ENCODE data around the gene ATAD5.
"Not testable (repeated sequence)": the region's sequence is repeated elsewhere in the genome, so short reads cannot be mapped to it uniquely, and the experiment has no call there.

ATAD5 gene

DNA sequence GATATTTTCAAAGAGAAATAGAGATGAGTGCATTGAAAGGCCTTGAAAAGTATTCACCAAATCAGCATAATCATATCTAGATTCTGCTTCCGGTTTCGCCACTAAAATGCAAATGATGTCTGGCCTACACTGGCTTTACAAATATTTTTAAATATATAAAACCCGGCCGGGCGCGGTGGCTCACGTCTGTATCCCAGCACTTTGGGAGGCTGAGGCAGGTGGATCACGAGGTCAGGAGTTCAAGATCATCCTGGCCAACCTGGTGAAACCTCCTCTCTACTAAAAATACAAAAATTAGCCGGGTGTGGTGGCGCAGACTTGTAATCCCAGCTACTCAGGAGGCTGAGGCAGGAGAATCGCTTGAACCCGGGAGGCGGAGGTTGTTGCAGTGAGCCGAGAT, 8.8 kb upstream of the ATAD5 start:
- not testable (repeated sequence) for DNase-seq (ENCODE audit: low spot score)

DNA sequence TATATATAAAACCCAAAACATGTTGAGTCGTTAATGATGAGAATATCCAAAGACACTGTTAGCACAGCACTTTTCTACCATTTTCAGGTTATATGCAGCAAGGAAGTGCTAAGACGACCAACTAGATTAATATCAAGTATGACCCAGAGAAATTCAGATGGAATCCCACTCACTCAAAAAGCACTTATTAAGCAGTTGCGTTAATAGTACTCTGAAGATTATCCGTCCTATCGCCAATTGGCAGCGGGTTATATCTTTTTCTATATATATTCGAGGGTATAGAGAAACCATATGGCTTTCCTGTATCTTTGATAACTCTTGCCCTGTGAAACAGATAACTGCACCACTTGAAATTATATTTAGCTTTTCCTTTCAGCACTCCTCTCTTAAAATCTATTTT, 8.3 kb upstream of the ATAD5 start:
- no peak for DNase-seq (ENCODE audit: low spot score)

DNA sequence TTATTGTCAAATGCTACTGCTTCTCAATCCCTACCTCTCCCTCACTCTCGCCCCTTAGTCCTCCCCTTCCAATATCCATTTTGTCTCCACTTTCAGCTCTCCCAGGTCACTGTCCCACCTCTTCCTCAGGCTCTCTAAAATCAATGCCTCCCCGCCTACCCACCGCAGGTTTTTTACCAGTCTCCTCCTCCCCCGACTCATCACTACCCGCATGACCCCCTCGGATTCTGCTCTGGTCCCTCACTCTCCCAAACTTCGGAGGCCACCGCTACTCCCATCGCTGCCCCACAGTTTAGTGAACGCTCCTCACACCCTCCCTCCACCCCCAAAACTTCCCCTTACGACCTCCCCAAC, 7.8 kb upstream of the ATAD5 start:
- peak; percentile 55 for DNase-seq (ENCODE audit: low spot score)

DNA sequence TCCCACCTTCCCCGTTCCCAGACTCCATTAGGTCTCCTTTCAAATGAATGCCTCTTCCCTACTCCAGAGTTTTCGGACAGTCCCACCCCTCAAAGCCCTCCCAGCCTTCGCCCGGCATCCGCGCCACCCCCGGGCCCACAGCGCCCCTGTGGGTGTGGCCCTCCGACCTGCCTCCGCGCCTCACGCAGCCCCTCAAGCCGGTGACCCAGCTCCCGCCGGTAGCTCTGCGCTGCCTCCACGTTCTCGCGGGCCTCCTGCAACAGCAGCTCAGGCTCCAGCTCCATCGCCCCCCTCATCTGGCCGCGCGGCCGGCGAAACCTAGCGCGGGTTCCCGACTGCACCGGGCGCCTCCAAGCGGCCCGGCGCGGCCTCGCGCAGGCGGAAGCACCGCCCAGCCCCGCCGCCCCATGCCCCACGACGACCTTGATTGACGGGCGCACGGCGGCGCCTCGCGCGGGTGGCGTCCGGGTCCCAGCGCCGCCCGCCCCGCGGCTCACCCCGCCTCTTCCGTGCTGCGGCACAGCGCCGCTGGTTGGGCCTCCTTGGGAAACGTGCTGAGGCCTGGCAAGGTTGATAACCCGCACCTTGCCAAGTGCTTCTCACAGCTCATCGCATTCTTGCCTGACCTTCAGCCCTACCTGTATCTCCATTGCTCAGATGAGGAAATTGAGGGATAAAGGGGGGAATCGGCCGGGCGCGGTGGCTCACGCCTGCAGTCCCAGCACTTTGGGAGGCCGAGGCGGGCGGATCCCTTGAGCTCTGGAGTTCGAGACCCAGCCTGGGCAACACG, 7.2 kb upstream of the ATAD5 start, which contains the start of gene CRLF3:
Gene CRLF3, minus strand, starts transcription at position 337 of the 790 bp plus-strand sequence. Its CDS starts 41 bp downstream, at position 296.
- DNase-seq (ENCODE audit: low spot score) = peak; percentile 98

DNA sequence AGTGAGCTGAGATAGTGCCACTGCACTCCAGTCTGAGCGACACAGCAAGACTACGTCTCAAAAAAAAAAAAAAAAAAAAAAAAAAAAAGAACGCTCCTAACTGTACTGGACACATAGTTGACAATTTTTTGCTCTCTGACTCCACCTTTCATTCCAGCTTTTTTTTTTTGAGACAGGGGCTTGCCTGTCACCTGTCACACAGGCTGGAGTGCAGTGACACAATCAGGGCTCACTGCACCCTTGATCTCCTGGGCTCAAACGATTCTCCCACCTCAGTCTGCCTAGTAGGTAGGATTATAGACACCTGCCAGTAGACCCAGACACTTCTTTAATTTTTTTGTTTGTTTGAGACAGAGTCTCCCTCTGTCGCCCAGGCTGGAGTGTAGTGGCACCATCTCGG, 4.7 kb upstream of the ATAD5 start:
- DNase-seq (ENCODE audit: low spot score) = no peak

DNA sequence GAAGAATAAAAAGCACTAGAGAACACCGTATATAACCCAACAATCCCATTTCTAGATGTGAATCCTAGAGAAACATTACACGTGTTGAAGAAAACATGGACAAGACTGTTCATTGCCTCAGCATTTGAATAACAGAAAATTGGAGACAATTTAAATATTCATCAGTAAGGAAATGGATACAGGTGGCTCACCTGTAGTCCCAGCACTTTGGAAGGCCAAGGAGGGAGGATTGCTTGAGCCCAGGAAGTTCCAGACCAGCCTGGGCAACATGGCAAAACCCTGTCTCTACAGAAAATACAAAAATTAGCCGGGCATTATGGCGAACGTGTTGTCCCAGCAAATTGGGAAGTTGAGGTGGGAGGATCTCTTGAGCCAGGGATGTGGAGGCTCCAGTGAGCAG, 2.7 kb upstream of the ATAD5 start:
- no peak for DNase-seq (ENCODE audit: low spot score)

DNA sequence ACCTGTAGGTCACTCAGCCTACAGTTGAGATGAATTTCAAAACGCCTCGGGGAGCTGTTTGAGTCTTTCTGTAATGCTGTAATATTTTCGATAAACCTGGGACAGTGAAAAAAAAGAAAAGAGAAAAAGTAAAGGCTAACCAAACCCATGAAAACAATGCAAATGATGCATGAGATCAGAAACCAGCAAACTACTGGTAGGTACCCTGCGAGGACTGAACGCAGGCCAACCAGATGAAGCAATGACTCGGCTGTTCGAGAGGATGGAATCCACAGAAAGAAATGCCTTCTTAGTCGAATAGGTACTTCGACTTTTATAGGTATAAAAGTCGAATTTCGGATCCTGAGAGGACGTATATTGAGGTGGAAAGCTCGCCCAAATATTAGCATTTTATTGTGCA, 509 bp upstream of the ATAD5 start:
- no peak for DNase-seq (ENCODE audit: low spot score)

DNA sequence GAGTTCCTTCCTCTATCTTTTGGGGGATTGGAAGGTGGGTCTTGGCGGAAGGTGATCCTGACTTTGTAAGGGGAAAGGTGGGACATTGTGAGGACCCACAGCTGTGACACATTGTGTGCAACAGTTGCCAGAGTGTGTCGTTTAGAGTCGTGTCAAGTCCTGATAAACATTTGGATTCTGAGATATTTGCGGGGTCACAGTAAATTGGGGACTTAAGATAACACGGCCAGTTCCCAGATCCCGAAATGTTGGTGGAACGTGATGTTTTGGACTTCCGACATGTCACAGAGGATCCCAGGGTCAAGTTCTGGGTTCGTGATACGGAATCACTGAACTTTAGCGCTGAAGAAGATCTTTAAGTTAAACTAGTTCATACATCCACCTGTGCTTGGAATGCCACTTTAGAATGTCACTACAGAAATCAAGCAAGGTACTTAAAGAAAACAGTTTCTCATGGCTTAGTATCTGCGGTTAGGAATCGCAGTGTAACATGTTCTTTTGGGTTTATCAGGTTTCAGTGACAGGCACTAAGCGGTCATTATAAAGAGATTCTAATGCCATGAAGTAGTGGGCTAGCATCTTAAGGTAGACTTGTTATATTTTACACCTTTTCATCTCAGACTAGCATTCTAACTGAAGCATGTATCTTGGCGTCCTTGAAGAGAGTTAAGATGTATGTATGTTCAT, 815 bp downstream of the ATAD5 start:
- DNase-seq (ENCODE audit: low spot score) = no peak

DNA sequence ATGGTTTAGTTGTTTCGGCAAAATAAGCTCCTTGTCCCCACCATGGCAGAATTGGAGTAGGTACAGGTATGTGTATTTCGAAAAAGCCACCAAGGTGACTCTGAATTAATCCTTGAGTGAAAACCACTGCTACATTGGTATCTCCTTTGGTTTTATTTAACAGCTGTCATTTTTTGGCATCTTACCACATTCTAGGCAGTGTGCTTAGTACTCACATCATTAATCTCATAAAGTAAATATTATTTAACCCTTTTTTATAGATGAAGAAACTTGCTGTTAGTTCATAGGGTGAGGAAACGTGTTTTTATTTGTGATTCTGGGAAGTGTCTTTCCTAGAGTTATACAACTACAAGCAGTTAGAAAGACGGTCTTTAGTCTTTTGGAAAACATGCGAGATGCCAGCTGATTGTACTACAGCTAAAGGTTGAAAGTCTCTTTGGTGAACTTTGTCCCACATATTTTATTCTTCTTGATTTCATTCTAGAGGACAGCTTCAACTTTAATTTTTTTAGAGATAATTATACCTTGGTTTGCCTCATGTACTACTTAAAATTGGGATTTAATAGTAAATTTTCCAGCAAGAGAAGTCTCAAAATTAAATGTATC, 6.5 kb downstream of the ATAD5 start:
- no peak for DNase-seq (ENCODE audit: low spot score)

DNA sequence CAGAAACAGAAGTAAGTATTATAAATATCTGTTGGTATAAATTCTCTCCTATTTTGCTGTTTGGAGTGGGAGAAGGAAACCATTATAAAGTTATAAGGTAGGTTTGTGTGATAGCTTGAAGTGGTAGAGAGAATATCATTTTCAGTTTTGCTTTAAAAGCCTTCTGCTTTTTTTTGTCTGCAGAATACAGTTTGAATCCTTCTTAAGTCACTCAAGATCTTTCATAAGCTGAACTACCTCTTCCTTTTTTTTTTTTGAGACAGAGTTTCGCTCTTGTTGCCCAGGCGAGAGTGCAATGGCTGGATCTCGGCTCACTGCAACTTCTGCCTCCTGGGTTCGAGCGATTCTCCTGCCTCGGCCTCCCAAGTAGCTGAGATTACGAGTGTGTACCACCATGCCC, 9.0 kb downstream of the ATAD5 start:
- no peak for DNase-seq (ENCODE audit: low spot score)

DNA sequence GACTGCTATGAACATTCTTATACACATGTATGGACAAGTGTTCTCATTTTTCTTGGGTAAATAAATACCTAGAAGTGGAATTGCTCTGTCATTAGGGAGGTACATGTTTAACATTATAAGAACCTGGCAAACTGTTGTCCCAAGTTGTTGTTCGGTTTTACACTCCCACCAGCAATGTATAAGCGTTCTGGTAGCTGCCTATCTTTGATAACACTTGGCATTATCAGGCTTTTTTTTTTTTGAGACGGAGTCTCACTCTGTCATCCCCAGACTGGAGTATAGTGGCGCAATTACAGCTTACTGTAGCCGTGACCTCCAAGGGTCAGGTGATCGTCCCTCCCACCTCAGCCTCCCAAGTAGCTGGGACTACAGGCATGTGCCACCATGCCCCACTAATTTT, 16.3 kb downstream of the ATAD5 start:
- no peak for DNase-seq (ENCODE audit: low spot score)

DNA sequence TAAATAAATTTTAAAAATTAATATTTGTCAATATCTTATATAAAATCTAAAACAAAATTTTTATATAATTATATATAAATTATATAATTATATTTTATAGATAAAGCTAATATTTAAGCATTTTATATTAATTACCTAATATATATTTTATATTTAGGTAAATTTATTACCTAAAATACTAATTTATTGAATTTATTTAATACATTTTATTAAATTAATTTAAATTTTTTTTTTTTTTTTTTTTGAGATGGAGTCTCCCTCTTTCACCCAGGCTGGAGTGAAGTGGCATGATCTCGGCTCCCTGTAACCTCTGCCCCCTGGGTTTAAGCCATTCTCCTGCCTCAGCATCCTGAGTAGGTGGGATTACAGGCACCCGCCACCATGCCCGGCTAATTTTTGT, 22.4 kb downstream of the ATAD5 start:
- DNase-seq (ENCODE audit: low spot score) = no peak

DNA sequence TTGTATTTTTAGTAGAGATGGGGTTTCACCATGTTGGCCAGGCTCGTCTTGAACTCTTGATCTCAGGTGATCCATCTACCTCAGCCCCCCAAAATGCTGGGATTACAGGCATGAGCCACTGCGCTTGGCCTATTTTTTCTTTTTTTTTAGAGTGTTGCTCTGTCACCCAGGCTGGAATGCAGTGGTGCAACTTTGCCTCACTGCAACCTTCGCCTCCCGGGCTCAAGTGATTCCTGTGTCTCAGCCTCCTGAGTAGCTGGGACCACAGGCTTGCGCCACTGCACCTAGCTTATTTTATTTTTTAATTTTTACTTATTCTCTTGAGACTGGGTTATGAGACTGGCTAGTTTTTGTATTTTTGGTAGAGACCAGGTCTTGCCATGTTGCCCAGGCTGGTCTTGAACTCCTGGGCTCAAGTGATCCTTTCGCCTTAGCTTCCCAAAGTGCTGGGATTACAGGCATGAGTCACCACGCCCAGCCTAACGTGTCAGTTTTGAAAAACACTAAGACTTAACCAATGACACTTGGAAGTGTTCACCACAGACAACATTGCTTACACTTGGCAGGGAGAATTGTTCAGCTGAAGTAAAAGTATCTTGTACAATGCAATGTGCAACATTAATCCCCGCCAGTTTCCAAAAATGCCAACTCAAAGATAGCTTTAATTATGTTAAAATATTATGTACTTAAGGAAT, 26.9 kb downstream of the ATAD5 start:
- DNase-seq (ENCODE audit: low spot score) = no peak

DNA sequence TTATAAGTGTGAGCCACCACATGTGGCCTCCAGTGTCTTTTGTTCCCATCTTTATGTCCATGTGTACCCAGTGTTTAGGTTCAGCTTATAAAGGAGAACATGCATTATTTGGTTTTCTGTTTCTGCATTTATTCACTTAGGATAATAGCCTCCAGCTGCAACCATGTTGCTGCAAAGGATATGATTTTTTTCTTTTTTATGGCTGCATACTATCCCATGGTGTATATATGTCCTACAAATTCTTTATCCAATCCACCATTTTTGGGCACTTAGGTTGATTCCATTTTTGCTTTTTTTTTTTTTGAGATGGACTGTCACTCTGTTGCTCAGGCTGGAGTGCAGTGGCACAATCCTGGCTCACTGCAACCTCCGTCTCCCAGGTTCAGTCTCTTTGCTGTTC, 32.9 kb downstream of the ATAD5 start:
- no peak for DNase-seq (ENCODE audit: low spot score)

DNA sequence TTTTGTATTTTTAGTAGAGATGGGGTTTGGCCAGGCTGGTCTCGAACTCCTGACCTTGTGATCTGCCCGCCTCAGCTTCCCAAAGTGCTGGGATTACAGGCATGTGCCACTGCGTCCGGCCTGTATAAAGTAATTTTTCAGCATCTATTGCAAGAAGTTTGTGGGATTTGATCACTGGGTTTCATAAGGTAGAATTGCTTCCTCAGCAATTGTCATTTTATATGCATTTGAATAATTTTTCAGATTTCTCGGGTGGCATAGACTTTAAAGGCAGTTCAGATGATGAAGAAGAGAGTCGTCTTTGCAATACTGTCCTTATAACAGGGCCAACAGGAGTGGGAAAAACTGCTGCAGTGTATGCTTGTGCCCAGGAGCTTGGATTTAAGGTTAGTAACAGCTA, 37.2 kb downstream of the ATAD5 start:
- no peak for DNase-seq (ENCODE audit: low spot score)

DNA sequence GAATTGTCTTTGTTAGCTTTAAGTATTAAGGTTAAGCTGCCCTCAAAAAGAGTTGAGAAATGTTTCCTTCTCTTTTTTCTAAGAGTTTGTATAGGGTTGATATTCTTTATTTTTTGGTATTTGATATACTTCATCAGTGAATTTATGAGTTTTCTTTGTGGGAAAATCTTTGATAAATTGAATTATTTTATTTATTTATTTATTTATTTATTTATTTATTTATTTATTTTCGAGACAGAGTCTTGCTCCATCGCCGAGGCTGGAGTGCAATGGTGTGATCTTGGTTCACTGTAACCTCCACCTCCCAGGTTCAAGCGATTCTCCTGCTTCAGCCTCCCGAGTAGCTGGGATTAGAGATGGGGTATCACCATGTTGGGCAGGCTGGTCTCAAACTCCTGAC, 54.4 kb downstream of the ATAD5 start:
- no peak for DNase-seq (ENCODE audit: low spot score)

DNA sequence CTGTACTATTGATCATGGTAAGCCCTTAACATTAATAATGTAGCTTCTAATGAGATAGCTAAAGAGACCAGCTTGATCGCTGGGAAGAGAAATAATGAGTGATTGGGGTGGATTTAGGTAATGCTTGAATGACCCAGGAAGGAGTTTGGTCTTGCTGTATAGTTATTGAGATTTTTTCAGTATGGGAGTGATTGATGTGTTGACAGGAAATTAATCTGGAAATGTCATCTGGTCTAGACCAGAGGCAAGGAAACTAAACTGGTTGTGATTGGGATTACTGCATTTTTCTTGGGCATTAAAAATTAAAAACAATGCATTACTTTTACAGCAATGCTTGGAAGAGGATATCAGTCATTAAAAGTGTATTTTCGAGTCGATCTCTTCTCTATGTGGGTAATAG, 62.5 kb downstream of the ATAD5 start:
- no peak for DNase-seq (ENCODE audit: low spot score)

DNA sequence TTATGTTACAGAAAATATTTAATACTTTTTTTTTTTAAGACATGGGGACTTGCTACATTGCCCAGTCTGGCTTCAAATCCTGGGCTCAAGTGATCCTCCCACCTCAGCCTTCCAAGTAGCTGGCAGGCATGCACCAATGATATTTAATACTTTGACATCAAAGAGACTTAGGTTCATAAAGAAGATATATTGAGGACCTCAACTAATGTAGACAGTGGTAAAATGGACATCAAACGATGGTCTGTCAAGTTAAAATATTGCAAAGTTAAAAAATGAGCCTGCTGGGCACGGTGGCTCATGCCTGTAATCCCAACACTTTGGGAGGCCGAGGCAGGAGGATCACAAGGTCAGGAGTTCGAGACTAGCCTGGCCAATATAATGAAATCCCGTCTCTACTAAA, 65.5 kb downstream of the ATAD5 start:
- DNase-seq (ENCODE audit: low spot score) = no peak

DNA sequence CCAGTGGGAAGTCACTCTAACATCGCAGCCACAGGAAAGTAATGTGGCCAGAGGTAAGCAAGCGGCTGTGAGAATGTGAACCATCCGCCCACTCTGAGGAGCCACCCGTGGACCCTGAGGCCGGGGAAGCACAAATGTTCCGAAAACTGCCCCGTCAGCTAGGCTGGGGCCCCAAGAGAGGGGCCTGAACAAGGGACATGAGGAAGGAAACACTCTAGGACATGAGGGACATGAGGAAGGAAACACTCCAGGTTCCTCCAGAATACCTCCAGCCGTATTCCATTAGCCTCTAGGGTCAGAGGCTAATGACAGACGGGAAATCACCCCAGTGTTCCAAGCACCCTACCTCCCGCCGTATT, 74.0 kb downstream of the ATAD5 start:
- DNase-seq (ENCODE audit: low spot score) = peak; percentile 17

DNA sequence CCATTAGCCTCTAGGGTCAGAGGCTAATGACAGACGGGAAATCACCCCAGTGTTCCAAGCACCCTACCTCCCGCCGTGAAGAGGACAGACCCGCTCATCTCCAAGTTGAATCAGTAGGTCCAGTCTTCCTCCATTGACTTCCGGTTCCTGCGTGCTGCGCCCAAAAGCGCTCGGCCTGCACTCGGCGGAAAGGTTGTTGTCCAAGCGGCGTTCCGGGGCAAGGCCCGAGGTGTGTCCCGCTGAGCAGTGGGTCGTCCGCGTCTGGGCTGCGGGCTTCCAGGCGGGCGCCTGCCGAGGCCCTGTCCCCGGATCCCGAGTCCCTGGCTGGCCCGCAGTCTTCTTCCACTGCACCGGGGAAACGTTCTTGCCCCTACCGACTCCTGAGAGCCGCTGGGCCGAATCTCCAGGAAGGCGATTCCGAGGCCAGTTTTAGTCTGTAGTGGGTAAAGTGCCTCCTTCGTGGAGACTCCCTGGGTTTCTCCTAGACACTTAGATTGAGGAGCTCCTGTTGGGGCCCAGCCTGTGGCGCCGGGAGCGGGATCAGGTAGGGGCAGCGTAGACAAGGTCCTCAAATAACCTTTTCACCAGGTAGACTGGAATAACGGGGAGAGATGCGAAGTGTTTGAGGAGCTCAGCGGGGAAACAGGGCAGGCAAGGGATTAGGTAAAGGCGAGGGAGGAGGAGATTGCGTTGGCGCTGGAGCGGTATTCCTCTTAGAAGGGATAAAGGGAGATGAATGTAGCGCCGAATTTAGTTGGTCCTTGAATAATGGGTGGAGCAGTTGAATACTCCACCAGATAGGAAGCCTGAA, 74.5 kb downstream of the ATAD5 start, which contains the start of gene TEFM:
Gene TEFM, minus strand, starts transcription at position 138 of the 811 bp plus-strand sequence. Its CDS starts 40 bp downstream, at position 98.
- peak; percentile 92 for DNase-seq (ENCODE audit: low spot score)

DNA sequence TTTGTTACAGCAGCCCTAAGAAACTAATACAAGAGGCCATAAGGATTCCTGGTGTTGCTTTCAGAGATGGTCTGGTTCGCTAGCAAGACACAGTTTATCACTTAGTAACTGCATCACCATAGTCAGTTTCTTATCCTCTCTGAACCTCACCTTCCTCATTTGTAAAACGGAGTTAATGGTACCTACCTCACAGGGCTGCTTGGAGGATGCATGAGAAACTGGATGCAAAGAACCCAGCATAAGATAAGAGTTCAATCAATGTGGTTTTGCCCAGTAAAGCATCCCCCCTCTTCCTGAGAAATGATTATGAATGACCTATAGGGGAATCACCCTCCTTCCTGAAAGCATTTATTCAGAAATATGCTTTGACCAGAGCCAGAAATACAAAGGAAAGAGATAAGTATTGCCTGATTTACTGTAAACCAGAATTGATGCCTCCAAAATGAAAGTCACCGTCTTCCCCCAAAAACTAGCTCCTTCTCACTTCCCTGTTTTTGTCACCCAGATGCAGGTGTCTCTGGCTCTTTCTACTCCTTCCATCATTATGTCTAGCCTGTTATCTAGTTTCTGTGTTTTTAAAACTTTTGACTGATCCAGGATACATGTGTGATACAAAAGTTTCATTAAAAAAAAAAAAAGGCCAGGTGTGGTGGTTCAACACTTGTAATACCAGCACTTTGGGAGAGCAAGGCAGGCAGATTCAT, 77.1 kb downstream of the ATAD5 start:
- no peak for DNase-seq (ENCODE audit: low spot score)
